Measurements from ENCODE around the gene P2RY4.
"Not testable (repeated sequence)": the region's sequence is repeated elsewhere in the genome, so short reads cannot be mapped to it uniquely, and the experiment has no call there.

Gene P2RY4

DNA sequence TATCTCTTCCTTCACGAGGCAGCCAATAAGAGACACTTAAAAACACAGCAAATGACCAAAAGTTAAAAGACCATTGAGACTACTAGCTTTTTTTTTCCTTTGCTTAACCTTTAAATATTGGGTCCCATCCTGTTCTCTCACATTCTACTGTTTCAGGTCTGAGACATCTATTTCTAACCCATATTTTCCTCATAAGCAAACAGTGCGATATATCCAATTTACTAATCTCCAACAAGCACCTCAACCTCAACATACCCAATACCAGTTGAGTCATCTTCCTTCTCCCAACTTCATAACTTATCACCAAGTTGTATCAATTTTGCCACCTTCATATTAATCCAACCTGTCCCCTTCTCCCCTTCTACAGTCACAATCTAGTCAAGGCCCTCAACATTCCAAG, 18.5 kb downstream of the P2RY4 start:
- DNase-seq = no peak

DNA sequence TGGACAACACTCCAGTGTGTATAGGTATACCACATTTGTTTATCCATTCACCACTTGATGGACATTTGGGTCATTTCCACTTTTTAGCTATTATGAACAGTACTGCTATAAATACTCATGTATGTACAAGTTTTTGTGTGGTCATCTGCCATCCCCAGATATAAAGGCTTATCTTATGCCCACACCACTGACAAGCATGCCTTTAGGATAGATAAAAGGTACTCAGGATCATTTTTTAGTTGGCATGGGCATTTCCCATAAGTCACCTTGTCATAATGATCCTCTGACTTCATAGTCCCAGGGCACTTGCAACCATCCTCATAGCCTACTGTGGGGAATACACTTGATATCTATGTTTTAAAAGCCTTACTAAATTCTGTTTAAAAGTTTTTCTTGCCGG, 19.3 kb downstream of the P2RY4 start:
- no peak for DNase-seq

- no peak for DNase-seq
Measured at GRCh38 chrX:70234355-70234754, 25.6 kb downstream of the P2RY4 start, which contains the start of gene AWAT1. Gene AWAT1, plus strand, starts transcription at chrX:70234655. Its CDS starts 41 bp downstream, at chrX:70234696.

- no peak for DNase-seq
Measured at GRCh38 chrX:70231666-70232065, 28.3 kb downstream of the P2RY4 start.

DNA sequence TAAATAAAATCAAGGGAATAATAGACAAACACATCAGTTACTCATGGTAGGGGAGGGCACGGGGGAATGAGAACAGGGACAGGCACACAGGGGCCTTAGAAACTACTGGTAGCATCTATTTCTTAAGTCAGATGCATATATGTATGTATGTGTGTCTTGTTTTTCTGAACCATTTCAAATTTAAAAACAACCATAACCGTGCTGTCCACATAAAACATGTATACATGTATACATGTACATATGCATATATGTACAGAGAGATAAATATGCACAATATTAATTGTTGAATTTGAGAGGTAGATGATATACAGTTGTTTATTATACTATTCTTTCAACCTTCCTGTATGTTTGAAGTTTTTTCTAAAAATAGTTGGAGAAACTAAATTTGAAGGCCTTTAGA, 33.3 kb downstream of the P2RY4 start:
- DNase-seq = no peak

DNA sequence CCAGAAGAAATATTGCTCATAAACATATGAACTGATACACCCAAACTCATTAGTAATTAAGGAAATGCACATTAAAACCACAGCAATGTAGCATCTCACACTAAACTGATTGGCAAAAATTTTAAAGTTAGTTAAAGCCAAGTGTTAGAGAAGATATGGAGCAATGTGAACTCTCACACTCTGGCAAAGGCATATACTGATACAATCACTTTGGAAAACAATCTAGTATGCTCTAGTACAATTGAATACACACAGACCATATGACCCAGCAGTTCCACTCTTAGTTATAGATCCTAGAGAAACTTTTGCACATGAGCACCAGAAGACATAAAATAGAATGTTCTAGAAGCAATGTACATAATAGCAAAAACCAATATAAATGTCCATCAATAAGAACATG, 34.0 kb downstream of the P2RY4 start:
- no peak for DNase-seq

GRCh38 chrX:70219938-70220764, 39.9 kb downstream of the P2RY4 start:
- no peak for DNase-seq

DNA sequence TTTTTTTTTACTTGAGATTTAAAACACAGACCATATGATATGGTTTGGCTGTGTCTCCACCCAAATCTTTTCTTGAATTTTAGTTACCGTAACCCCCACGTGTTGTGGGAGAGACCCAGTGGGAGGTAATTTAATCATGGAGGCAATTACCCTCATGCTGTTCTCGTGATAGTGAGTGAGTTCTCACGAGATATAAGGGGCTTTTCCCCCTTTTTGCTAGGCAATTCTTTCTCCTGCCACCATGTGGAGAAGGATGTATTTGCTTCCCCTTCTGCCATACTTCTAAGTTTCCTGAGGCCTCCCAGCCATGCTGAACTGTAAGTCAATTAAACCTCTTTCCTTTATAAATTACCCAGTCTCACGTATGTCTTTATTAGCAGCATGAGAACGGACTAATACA, 50.4 kb downstream of the P2RY4 start:
- DNase-seq = not testable (repeated sequence)

DNA sequence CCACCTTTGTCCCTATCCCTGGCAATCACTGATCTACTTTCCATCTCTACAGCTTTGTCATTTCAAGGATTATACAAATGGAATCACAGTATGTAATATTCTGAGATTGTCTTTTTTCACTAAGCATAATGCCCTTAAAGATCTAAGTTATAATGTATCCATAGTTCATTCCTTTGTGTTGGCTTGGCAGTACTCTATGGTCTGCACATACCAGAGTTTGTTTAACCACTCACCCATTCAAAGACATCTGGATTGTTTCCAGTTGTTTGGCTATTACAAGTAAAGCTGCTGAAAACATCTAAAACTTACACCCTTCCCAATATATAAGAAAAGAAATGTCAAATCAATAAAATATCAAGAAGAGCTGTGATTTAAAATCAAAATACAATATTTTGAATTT, 51.5 kb downstream of the P2RY4 start:
- no peak for DNase-seq

All from CD4-positive, alpha-beta T cell treated with Interleukin-12 subunit alpha and Interleukin-12 subunit beta, for 1 hour (primary cell).